Breast epithelium (tissue), 4 donors: ENCODE measurements around the gene MPPE1. TPM values are rescaled to one million over a fixed set of nuclear protein-coding genes. Genes with fewer than 3 reads are reported as not detected.
A peak's percentile ranks its signal among the peaks of the same experiment; 100 is the strongest.

ENCODE experiments used
- DNase-seq, 2 donors: peaks; one replicate each; pipeline ENCODE4 v3.0.0-alpha.2; 2019; ENCODE audit warnings: low spot score in 2 of 2
- H3K27ac ChIP-seq, 2 donors: fragments of 200-600 bp; sonication (generic) in 1 of 2; one replicate each; pipeline ENCODE4 v1.5.1; 2016 to 2019; ENCODE audit warnings: mild to moderate bottlenecking in 1 of 2
- H3K27me3 ChIP-seq, 2 donors: fragments of 200-600 bp; sonication (generic) in 1 of 2; one replicate each; pipeline versions ENCODE4 v1.5.1 to v1.6.0; 2017 to 2019; ENCODE audit warnings: control low read depth in 1 of 2, mild to moderate bottlenecking in 1 of 2
- H3K36me3 ChIP-seq: fragments of 200-600 bp; one replicate; pipeline ENCODE4 v1.5.1; 2019
- H3K4me1 ChIP-seq, 2 donors: fragments of 200-600 bp; sonication (generic); one replicate each; pipeline ENCODE4 v1.5.1; 2016 to 2019; ENCODE audit warnings: control low read depth in 1 of 2
- H3K4me3 ChIP-seq, 3 donors: fragments of 200-600 bp; sonication (generic); 1 replicate in 2 of 3; 2 replicates in 1 of 3; pipeline ENCODE4 v1.5.1; 2016 to 2019; ENCODE audit warnings: mild to moderate bottlenecking in 3 of 3, moderate library complexity in 2 of 3
- H3K9me3 ChIP-seq, 2 donors: fragments of 200-600 bp; sonication (generic) in 1 of 2; one replicate each; pipeline ENCODE4 v1.5.1; 2016 to 2019; ENCODE audit warnings: control low read depth in 1 of 2
- CTCF ChIP-seq, 3 donors: fragments of 450-650 bp; IDR thresholded peaks; one replicate each; pipeline ENCODE4 v1.5.1; 2016 to 2017; ENCODE audit warnings: antibody characterized with exemption in 3 of 3, mild to moderate bottlenecking in 3 of 3, moderate library complexity in 3 of 3
- POLR2A ChIP-seq: fragments of 450-650 bp; IDR thresholded peaks from one replicate; pipeline ENCODE4 v1.6.1; 2016; ENCODE audit warnings: antibody characterized with exemption, mild to moderate bottlenecking, moderate library complexity
- POLR2AphosphoS5 ChIP-seq, 3 donors: sonication (generic); formaldehyde crosslinking; IDR thresholded peaks; one replicate each; pipeline ENCODE4 v1.6.1; 2017; ENCODE audit warnings: antibody characterized with exemption in 3 of 3
- intact Hi-C: fragments of 100-400 bp; cut with DNase I; formaldehyde crosslinking; loops from one replicate; pipeline ENCODE4 v1.15.1; 2023; ENCODE audit warnings: low total_unique reads
- total RNA-seq, 3 donors: library from RNA; depleted of rRNA; stranded (reverse); fragments of >200 nt; gene quantifications; one replicate each; pipeline ENCODE4 v1.1.0, GENCODE V29; 2016

The MPPE1 gene
- total RNA-seq, 3 donors from 2014 or later, result 15.4 to 46.0 (median 31.5) TPM

- H3K27me3 ChIP-seq, result no peaks in the 10 kb centered on the region
- TF ChIP-seq POLR2AphosphoS5 (IDR thresholded peaks at IDR 0.05) (no peak), CTCF (IDR thresholded peaks at IDR 0.05) (no peak), POLR2A (no peak)
- peak overlapping the region in 1 of 2 donors; percentile 100 for H3K27ac ChIP-seq
- H3K9me3 ChIP-seq, result no peaks in the 10 kb centered on the region
- intact Hi-C loops, result no loop called here
- no peaks in the 10 kb centered on the region for H3K36me3 ChIP-seq
- no peak for DNase-seq
- no peaks in the 10 kb centered on the region for H3K4me1 ChIP-seq
- H3K4me3 ChIP-seq, result peak overlapping the region; percentile 68 to 92 (median 83)
These were observed 917 bp downstream of the MPPE1 start for GRCh38 chr18:11906926-11907874.

- TF ChIP-seq POLR2A (no peak), POLR2AphosphoS5 (IDR thresholded peaks at IDR 0.05) (no peak), CTCF (IDR thresholded peaks at IDR 0.05) (no peak)
- Histone ChIP-seq H3K9me3 (no peaks in the 10 kb centered on the region), H3K4me3 (no peak overlapping the region), H3K4me1 (no peaks in the 10 kb centered on the region), H3K27me3 (no peaks in the 10 kb centered on the region), H3K27ac (no peak overlapping the region), H3K36me3 (no peaks in the 10 kb centered on the region)
- DNase-seq, result no peak
- intact Hi-C loops, result no loop called here
These were observed 1.9 kb downstream of the MPPE1 start for GRCh38 chr18:11906176-11906575.

GRCh38 chr18:11905613-11906012 is 2.5 kb downstream of the MPPE1 start:
- Histone ChIP-seq H3K36me3 (no peaks in the 10 kb centered on the region), H3K4me1 (no peaks in the 10 kb centered on the region), H3K4me3 (no peak overlapping the region), H3K27ac (no peak overlapping the region), H3K9me3 (no peaks in the 10 kb centered on the region), H3K27me3 (no peaks in the 10 kb centered on the region)
- no peak for TF ChIP-seq POLR2A
- no peak for TF ChIP-seq POLR2AphosphoS5 (IDR thresholded peaks at IDR 0.05)
- no peak for TF ChIP-seq CTCF (IDR thresholded peaks at IDR 0.05)
- intact Hi-C loops, result no loop called here
- no peak for DNase-seq

GRCh38 chr18:11902522-11903292 is 5.4 kb downstream of the MPPE1 start:
- no peaks in the 10 kb centered on the region for H3K9me3 ChIP-seq
- no peaks in the 10 kb centered on the region for H3K27me3 ChIP-seq
- TF ChIP-seq CTCF (IDR thresholded peaks at IDR 0.05) (no peak), POLR2AphosphoS5 (IDR thresholded peaks at IDR 0.05) (no peak), POLR2A (no peak)
- H3K27ac ChIP-seq, result no peak overlapping the region
- H3K4me1 ChIP-seq, result no peaks in the 10 kb centered on the region
- H3K4me3 ChIP-seq, result no peak overlapping the region
- no peaks in the 10 kb centered on the region for H3K36me3 ChIP-seq
- DNase-seq, result no peak
- intact Hi-C loops, result no loop called here
